Ureter (tissue), 1 donor: ENCODE measurements around the gene PPP1R27. TPM values are rescaled to one million over a fixed set of nuclear protein-coding genes. Genes with fewer than 3 reads are reported as not detected.

Experiments
- DNase-seq: peaks from one replicate; pipeline ENCODE4 v3.0.0-alpha.2; 2020; ENCODE audit warnings: low spot score
- total RNA-seq: library from RNA; stranded (reverse); gene quantifications from one replicate; pipeline ENCODE4 v1.2.4, GENCODE V29; 2023
- donor health status: DM: yes; HTN: yes; CAD: no.

The PPP1R27 gene
- not detected for total RNA-seq

- DNase-seq, result no peak
Measured at GRCh38 chr17:81834831-81835267, at the start of gene PPP1R27. Gene PPP1R27, minus strand, starts transcription at chr17:81835050. Its CDS starts 97 bp downstream, at chr17:81834953.

- no peak for DNase-seq
Measured at GRCh38 chr17:81884520-81884919, 49.7 kb upstream of the PPP1R27 start.

GRCh38 chr17:81879121-81879520, 44.3 kb upstream of the PPP1R27 start:
- no peak for DNase-seq

- DNase-seq, result no peak
Measured at GRCh38 chr17:81878294-81878693, 43.4 kb upstream of the PPP1R27 start.

GRCh38 chr17:81877569-81877968, 42.7 kb upstream of the PPP1R27 start:
- no peak for DNase-seq

GRCh38 chr17:81871387-81872230, 36.8 kb upstream of the PPP1R27 start:
- DNase-seq, result peak; percentile 96

GRCh38 chr17:81870981-81871386, 36.1 kb upstream of the PPP1R27 start, which contains the start of gene ARHGDIA:
Gene ARHGDIA, minus strand, starts transcription at chr17:81871337. Its CDS starts 1,407 bp downstream, at chr17:81869930.
- DNase-seq, result no peak

- DNase-seq, result no peak
Measured at GRCh38 chr17:81870131-81870980, 35.5 kb upstream of the PPP1R27 start.

- DNase-seq, result no peak
Measured at GRCh38 chr17:81869221-81870130, 34.6 kb upstream of the PPP1R27 start.

GRCh38 chr17:81868674-81869220, 33.9 kb upstream of the PPP1R27 start:
- DNase-seq, result no peak

- no peak for DNase-seq
Measured at GRCh38 chr17:81867991-81868673, 33.3 kb upstream of the PPP1R27 start.

GRCh38 chr17:81867170-81867990, 32.5 kb upstream of the PPP1R27 start:
- DNase-seq, result no peak

- DNase-seq, result no peak
Measured at GRCh38 chr17:81866440-81867169, 31.8 kb upstream of the PPP1R27 start.

GRCh38 chr17:81865733-81866439, 31.0 kb upstream of the PPP1R27 start:
- no peak for DNase-seq

- no peak for DNase-seq
Measured at GRCh38 chr17:81865358-81865732, 30.5 kb upstream of the PPP1R27 start.

GRCh38 chr17:81863833-81864768, 29.3 kb upstream of the PPP1R27 start:
- no peak for DNase-seq

GRCh38 chr17:81863123-81863675, 28.3 kb upstream of the PPP1R27 start:
- no peak for DNase-seq
